A172 (cell line): ENCODE results near the gene VGF. TPM values are rescaled to one million over a fixed set of nuclear protein-coding genes. Genes with fewer than 3 reads are reported as not detected.
A peak's percentile ranks its signal among the peaks of the same experiment; 100 is the strongest.
"Not testable (repeated sequence)": the region's sequence is repeated elsewhere in the genome, so short reads cannot be mapped to it uniquely, and the experiment has no call there.

Experiments
- DNase-seq: peaks from one replicate; pipeline ENCODE4 v3.0.0-alpha.2; 2015; ENCODE audit warnings: low spot score
- total RNA-seq: library from RNA; depleted of rRNA; stranded (reverse); fragments of >200 nt; shearing (Covaris generic); gene quantifications from 2 replicates; pipeline ENCODE4 v1.2.3, GENCODE V29; 2014

Gene VGF
- total RNA-seq, 1 experiment from 2014 or later = 1.3 TPM

GRCh38 chr7:101137651-101138212 lies 27.6 kb downstream of the VGF start:
- no peak for DNase-seq

GRCh38 chr7:101134399-101134980 lies 30.9 kb downstream of the VGF start:
- DNase-seq = no peak

GRCh38 chr7:101133621-101134398 lies 31.6 kb downstream of the VGF start:
- DNase-seq = no peak

GRCh38 chr7:101132626-101133600 lies 32.5 kb downstream of the VGF start:
- not testable (repeated sequence) for DNase-seq

DNA sequence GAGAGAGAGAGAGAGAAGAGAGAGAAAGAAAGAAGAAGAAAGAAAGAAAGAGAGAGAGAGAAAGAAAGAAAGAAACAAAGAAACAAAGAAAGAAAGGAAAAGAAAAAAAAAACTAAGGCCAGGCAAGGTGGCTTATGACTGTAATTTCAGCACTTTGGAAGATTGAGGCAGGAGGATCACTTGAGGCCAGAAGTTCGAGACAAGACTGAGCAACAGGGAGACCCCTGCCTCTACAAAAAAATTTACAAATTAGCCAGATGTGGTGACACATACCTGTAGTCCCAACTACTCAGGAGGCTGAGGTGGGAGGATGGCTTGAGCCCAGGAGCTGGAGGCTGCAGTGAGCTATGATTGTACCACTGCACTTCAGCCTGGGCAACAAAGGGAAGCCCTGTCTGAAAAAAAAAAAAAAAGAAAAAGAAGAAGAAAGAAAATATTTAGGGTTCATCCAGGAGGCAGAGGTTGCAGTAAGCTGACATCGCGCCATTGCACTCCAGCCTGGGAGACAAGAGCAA lies 35.7 kb downstream of the VGF start:
- DNase-seq = no peak

DNA sequence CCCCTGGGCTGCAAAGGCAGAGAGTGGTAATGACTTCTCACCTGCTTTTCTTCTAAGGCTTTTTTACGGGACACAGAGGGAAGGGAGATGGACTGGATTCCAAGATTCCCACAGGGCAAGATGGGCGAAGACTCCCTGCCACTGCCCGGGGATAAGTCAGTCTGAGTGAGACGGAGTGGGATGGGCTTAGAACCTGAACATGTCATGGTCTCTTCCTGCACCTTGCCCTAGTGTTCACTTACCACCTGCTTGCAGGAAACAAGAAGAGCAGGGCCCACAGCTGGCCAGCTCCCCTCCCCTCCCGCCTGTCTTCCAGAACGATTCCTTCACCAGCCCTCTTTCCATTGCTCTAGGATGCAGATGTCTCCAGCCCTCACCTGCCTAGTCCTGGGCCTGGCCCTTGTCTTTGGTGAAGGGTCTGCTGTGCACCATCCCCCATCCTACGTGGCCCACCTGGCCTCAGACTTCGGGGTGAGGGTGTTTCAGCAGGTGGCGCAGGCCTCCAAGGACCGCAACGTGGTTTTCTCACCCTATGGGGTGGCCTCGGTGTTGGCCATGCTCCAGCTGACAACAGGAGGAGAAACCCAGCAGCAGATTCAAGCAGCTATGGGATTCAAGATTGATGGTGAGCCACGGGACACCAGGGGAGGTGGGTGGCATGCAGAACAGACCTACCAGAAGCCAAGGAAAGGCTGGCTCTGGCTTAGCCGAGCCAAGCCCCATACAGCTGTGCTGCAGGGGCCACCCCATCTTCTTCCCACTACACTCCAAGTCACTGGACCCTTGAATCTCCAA lies 37.1 kb downstream of the VGF start:
- peak; percentile 60 for DNase-seq

DNA sequence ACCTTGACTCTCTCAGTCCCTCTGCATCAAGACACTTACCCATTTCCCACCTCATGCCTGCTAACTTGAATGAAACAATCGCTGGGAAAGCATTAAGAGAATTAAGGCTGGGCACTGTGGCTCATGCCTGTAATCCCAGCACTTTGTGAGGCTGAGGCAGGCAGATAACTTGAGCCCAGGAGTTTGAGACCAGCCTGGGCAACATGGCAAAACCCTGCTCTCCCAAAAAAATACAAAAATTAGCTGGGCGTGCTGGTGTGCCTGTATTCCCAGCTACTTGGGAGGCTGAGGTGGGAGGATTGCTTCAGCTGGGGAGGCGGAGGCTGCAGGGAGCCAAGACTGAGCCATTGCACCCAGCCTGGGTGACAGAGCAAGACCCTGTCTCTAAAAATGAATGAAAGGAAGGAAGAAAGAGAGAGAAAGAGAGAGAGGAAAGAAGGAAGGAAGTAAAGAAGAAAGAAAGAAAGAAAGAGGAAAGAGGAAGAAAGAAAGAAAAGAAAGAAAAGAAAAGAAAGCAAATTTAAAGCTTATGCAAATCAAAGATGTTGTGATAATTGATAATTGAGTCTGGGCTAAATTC lies 37.8 kb downstream of the VGF start:
- no peak for DNase-seq

GRCh38 chr7:101126651-101127459 lies 38.5 kb downstream of the VGF start, which contains the start of gene SERPINE1:
Gene SERPINE1, plus strand, starts transcription at chr7:101127104. Its CDS starts 1,290 bp downstream, at chr7:101128394.
- peak; percentile 98 for DNase-seq

DNA sequence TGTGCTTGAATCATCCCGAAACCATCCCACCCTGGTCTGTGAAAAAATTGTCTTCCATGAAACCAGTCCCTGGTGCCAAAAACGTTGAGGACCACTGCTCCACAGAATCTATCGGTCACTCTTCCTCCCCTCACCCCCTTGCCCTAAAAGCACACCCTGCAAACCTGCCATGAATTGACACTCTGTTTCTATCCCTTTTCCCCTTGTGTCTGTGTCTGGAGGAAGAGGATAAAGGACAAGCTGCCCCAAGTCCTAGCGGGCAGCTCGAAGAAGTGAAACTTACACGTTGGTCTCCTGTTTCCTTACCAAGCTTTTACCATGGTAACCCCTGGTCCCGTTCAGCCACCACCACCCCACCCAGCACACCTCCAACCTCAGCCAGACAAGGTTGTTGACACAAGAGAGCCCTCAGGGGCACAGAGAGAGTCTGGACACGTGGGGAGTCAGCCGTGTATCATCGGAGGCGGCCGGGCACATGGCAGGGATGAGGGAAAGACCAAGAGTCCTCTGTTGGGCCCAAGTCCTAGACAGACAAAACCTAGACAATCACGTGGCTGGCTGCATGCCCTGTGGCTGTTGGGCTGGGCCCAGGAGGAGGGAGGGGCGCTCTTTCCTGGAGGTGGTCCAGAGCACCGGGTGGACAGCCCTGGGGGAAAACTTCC lies 39.2 kb downstream of the VGF start:
- peak; percentile 89 for DNase-seq

DNA sequence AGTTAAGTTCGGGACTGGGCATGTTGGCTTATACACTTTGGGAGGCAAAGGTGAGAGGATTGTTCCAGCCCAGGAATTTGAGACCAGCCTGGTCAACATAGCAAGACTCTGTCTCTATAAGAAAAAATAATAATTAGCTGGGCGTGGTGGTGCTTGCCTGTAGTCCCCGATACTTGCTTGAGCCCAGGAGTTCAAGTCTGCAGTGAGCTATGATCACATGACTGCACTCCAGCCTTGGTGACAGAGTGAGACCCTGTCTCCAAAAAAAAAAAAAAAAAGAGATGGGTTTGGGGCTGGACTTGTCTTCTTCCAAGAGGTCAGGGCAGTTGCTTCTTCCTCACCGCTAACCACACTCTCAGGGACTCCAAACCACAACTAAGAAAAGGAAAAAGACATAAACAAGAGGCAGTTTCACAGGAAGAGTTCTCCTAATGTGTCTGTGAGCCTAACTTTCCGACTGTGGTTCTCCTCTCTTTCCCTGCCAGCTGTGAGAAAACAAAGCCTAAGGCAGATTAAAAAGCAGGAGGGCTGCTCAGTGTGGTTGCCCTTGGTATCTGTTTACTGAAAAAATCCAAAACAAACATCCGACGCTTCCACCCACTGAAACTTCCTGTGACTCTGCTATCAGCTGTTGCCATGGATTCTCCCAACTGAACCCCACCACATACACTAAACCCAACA lies 40.9 kb downstream of the VGF start:
- DNase-seq = peak; percentile 93

DNA sequence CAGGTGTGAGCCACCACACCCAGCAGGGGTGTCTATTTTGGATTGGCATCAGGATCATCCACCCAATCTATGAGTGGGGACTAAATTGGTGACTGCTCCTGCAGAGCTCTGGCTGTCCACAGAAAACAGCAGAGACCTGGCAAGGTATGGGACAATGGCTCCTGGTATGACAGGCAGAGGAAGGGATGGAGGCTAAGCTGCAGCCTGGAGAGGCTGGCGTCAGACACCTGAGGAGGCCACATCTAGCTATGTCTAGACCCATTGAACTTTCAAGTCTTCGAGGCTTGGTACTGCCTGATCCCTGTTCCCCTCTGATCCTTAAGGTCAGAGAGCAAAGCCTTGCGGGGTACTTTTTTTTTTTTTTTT lies 41.7 kb downstream of the VGF start:
- no peak for DNase-seq

DNA sequence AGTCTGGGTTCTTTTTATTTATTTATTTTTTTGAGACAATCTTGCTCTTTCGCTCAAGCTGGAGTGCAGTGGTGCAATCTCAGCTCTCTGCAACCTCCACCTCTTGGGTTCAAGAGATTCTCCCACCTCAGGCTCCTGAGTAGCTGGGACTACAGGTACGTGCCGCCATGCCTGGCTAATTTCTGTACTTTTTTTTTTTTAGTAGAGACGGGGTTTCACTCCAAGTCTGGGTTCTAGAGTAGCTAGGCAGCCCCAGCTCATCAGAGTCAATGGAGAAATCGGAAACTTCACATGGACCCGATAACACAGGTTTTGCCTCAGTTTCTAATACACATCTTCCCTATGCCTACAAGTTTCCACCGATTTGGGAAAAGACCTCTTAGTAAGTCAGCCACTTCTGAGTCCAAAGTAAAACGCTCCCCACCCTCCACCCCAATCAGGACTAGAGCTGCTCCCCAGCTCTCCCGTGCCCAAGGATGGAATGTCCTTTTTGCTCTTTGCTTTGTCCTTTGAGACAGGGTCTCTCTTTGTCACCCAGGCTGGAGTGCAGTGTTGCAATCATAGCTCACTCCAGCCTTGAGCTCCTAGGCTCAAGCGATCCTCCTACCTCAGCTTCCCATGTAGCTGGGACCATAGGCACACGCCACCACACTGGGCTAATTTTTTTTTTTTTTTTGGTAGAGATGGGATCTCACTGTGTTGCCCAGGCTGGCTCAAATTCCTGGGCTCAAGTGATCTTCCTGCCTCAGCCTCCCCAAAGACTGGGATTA lies 42.3 kb downstream of the VGF start:
- DNase-seq = no peak

DNA sequence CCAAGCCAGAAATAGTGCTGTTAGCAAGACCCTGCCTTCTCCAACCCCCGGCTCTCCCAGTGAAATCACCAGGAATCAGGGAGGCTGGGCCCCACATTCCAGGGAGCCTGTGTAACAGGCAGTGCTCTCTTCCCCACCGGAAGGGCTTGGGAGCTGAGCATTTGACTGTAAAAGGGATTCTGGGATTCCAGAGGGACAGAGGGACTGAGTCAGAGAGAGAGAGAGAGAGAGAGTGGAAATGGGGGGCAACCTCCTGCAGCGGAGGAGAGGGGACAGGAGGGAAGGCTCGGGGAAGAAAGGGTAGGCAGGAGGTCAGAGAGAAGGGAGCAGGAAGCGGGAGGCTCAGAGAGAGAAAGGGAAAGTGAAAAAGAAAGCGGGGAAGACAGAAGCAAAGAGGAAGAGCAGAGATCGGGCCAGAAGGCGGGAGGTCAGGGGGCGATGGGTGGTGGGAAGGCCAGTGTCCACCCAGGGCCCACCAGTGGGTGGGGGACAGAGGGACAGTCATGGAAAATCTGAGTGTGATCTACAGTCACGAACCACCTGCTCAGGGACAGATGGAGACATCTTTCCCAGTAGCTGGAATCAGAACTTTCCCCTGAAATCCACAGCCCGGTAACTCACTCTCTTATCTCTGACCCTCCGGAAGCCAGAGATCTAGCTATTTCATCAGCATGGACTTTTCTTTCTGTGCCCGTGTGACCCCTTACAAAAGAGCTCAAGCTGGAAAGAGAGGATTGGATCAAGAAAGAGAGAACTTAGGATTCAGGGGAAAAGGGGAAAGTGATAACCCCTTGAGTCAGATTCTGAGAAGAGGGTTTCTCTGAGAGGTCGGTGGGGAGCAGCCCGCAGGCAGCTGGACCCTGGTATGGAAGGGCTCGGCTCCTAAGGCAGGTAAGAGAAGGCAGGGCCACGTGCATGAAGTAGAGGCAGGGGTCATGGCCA lies 43.1 kb downstream of the VGF start:
- peak; percentile 99 for DNase-seq

GRCh38 chr7:101121631-101121990 lies 43.8 kb downstream of the VGF start:
- not testable (repeated sequence) for DNase-seq

- peak; percentile 76 for DNase-seq
These were observed 45.1 kb downstream of the VGF start for GRCh38 chr7:101120315-101120714.

- DNase-seq = peak; percentile 44
These were observed 45.5 kb downstream of the VGF start for GRCh38 chr7:101119876-101120275.

DNA sequence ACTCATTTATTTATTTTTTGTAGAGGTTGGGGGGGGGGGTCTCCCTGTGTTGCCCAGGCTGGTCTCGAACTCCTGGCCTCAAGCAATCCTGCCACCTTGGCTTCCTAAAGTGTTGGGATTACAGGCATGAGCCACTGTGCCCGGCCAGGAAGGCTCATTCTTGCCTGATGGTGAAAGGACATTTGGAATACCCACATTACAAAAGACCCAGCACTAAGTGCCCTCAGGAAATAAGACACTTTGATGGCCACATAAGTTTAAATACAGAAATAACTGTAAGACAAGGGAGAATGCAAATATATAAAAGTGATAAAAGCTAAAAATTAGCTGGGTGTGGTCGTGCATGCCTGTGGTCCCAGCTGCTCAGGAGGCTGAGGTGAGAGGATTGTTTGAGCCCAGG lies 46.5 kb downstream of the VGF start:
- no peak for DNase-seq
